K562 treated with DMSO at 1 percent for 12 hours (cell line): ENCODE results near the gene OR52B4. TPM values are rescaled to one million over a fixed set of nuclear protein-coding genes. Genes with fewer than 3 reads are reported as not detected.

Experiments
- total RNA-seq: library from RNA; unstranded; fragments of 300-600 nt; gene quantifications from 2 replicates; pipeline ENCODE4 v1.2.3, GENCODE V29; 2022; ENCODE audit not compliant: insufficient read depth

The OR52B4 gene
- total RNA-seq: not detected in 2 replicates

GRCh38 chr11:4368286-4368685, at the start of gene OR52B4:
TSS of gene OR52B4 (minus strand) at chr11:4368386. CDS start at chr11:4368295, 91 bp downstream.

DNA sequence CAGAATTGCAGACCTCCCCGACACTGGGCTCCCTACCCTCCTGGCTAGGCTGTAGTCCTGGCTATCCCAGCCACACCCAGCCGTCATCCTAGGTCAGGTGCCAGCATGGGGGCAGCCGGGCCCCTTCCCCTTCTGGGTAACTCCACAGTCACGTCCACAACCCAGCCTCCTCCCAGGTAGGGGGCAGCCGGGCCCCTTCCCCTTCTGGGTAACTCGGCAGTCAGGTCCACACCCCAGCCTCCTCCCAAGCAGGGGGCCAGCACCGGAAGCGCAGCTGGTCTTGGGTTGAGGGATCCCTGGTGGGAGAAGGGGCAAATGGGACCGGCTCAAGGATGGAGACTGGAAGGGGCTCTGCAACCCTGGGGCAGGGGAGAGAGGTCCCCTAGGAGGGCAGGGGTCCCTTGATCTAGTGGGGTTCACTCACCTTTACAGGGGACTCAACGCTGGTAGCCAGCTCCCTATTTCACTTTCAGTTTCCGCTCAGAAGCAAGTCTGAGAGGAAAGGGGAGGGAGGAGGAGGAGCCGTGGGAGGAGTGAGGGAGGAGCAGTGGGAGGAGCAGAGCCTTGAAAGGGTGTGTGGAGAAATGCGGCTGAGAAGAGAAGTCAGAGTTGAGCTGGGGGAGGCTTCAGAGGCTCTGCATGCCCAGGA, 25.1 kb upstream of the OR52B4 start, which contains the start of gene TRIM21:
Gene TRIM21, minus strand, starts transcription at position 494 of the 649 bp plus-strand sequence. CDS start 3,293 bp downstream, outside the sequence.

Other genes starting within 250 kb of the OR52B4 start
- gene TRIM21, start 25.3 kb upstream of the OR52B4 start, total RNA-seq: 17.8 and 22.2 TPM in 2 replicates
- not detected in 2 replicates for gene OR52K2, start 80.9 kb upstream of the OR52B4 start, total RNA-seq
- not detected in 2 replicates for gene OR52K1, start 114.3 kb upstream of the OR52B4 start, total RNA-seq
- gene OR52M1, start 176.8 kb upstream of the OR52B4 start, total RNA-seq: not detected in 2 replicates
- gene OR52I2, start 213.4 kb upstream of the OR52B4 start, total RNA-seq: not detected in 2 replicates
- gene OR52I1, start 225.7 kb upstream of the OR52B4 start, total RNA-seq: not detected in 2 replicates
- 6.3 and 16.5 TPM in 2 replicates for gene TRIM68, start 239.8 kb upstream of the OR52B4 start, total RNA-seq